Stromal cell of bone marrow (primary cell): Measurements from ENCODE around the gene ANLN.
"Not testable (repeated sequence)": the region's sequence is repeated elsewhere in the genome, so short reads cannot be mapped to it uniquely, and the experiment has no call there.

Experiments used
- DNase-seq: peaks from one replicate; pipeline ENCODE4 v3.0.0-alpha.2; 2012; ENCODE audit warnings: low read depth

ANLN gene

GRCh38 chr7:36468370-36469101 is 78.9 kb downstream of the ANLN start:
- DNase-seq, result no peak

GRCh38 chr7:36469236-36469635 is 79.6 kb downstream of the ANLN start:
- DNase-seq, result no peak

- no peak for DNase-seq
Measured at GRCh38 chr7:36472141-36472729, 82.6 kb downstream of the ANLN start.

GRCh38 chr7:36473454-36474282 is 84.0 kb downstream of the ANLN start:
- no peak for DNase-seq

- no peak for DNase-seq
Measured at GRCh38 chr7:36474283-36475010, 84.8 kb downstream of the ANLN start.

GRCh38 chr7:36475011-36475342 is 85.3 kb downstream of the ANLN start:
- DNase-seq, result no peak

GRCh38 chr7:36475381-36475780 is 85.7 kb downstream of the ANLN start:
- DNase-seq, result no peak

GRCh38 chr7:36478745-36479144 is 89.1 kb downstream of the ANLN start:
- DNase-seq, result no peak

- DNase-seq, result not testable (repeated sequence)
Measured at GRCh38 chr7:36483853-36484252, 94.2 kb downstream of the ANLN start.

- no peak for DNase-seq
Measured at GRCh38 chr7:36484265-36484664, 94.6 kb downstream of the ANLN start.

- no peak for DNase-seq
Measured at GRCh38 chr7:36486336-36486735, 96.7 kb downstream of the ANLN start.

- peak; percentile 32 for DNase-seq
Measured at GRCh38 chr7:36487756-36488336, 98.2 kb downstream of the ANLN start.

- not testable (repeated sequence) for DNase-seq
Measured at GRCh38 chr7:36488672-36489071, 99.0 kb downstream of the ANLN start.

GRCh38 chr7:36490419-36490830 is 100.8 kb downstream of the ANLN start:
- DNase-seq, result no peak

- DNase-seq, result no peak
Measured at GRCh38 chr7:36491317-36491716, 101.7 kb downstream of the ANLN start.

GRCh38 chr7:36496576-36496975 is 106.9 kb downstream of the ANLN start:
- no peak for DNase-seq

- peak; percentile 6 for DNase-seq
Measured at GRCh38 chr7:36497176-36497575, 107.5 kb downstream of the ANLN start.

GRCh38 chr7:36497775-36498174 is 108.1 kb downstream of the ANLN start:
- no peak for DNase-seq
